HG03575 (cell line): ENCODE results near the gene NOS2.
"Not testable (repeated sequence)": the region's sequence is repeated elsewhere in the genome, so short reads cannot be mapped to it uniquely, and the experiment has no call there.

Experiments used
- ATAC-seq: cut with Tn5 transposase; IDR thresholded peaks from one replicate; pipeline ENCODE4 v1.9.1; 2021; ENCODE audit not compliant: unreplicated experiment, insufficient number of reproducible peaks, low FRiP score; ENCODE audit errors: extremely low read depth

Gene NOS2

GRCh38 chr17:27760931-27761330 lies 39.4 kb downstream of the NOS2 start:
- not testable (repeated sequence) for ATAC-seq

GRCh38 chr17:27760069-27760885 lies 40.1 kb downstream of the NOS2 start:
- ATAC-seq = no peak

GRCh38 chr17:27759528-27759927 lies 40.8 kb downstream of the NOS2 start:
- no peak for ATAC-seq

- no peak for ATAC-seq
These were observed 43.6 kb downstream of the NOS2 start for GRCh38 chr17:27756467-27757371.

- no peak for ATAC-seq
These were observed 44.4 kb downstream of the NOS2 start for GRCh38 chr17:27755706-27756466.

GRCh38 chr17:27754549-27754948 lies 45.8 kb downstream of the NOS2 start:
- no peak for ATAC-seq

- ATAC-seq = not testable (repeated sequence)
These were observed 46.6 kb downstream of the NOS2 start for GRCh38 chr17:27753726-27754125.

GRCh38 chr17:27752831-27753619 lies 47.3 kb downstream of the NOS2 start:
- ATAC-seq = not testable (repeated sequence)

GRCh38 chr17:27751622-27752490 lies 48.5 kb downstream of the NOS2 start:
- no peak for ATAC-seq

- no peak for ATAC-seq
These were observed 49.2 kb downstream of the NOS2 start for GRCh38 chr17:27751166-27751565.

GRCh38 chr17:27749562-27750150 lies 50.7 kb downstream of the NOS2 start:
- ATAC-seq = not testable (repeated sequence)

GRCh38 chr17:27748360-27748825 lies 51.9 kb downstream of the NOS2 start:
- ATAC-seq = no peak

- ATAC-seq = no peak
These were observed 52.6 kb downstream of the NOS2 start for GRCh38 chr17:27747462-27748359.

- no peak for ATAC-seq
These were observed 53.4 kb downstream of the NOS2 start for GRCh38 chr17:27746881-27747280.

- not testable (repeated sequence) for ATAC-seq
These were observed 54.0 kb downstream of the NOS2 start for GRCh38 chr17:27746320-27746719.

GRCh38 chr17:27745207-27745830 lies 55.0 kb downstream of the NOS2 start:
- ATAC-seq = not testable (repeated sequence)
